Epithelial cell of proximal tubule (primary cell): Measurements from ENCODE around the gene DAGLB. TPM values are rescaled to one million over a fixed set of nuclear protein-coding genes. Genes with fewer than 3 reads are reported as not detected.

ENCODE experiments used
- DNase-seq: peaks from one replicate; pipeline ENCODE4 v3.0.0-alpha.2; 2011; ENCODE audit warnings: low read depth
- H3K4me3 ChIP-seq: 2 replicates; pipeline ENCODE4 v1.5.1; 2011; ENCODE audit warnings: low read depth, mild to moderate bottlenecking, low read length
- total RNA-seq: library from RNA; depleted of rRNA; stranded (reverse); fragments of >200 nt; gene quantifications from 2 replicates; pipeline ENCODE4 v1.2.3, GENCODE V29; 2015
- TF ChIP-seq, protein P1 (sequence below): conservative IDR thresholded peaks from 2 replicates; pipeline ENCODE4 v1.5.1; 2012; ENCODE audit warnings: low read depth, mild to moderate bottlenecking, low read length

The DAGLB gene
- total RNA-seq, 1 donor from 2014 or later = 7.3 TPM

DNA sequence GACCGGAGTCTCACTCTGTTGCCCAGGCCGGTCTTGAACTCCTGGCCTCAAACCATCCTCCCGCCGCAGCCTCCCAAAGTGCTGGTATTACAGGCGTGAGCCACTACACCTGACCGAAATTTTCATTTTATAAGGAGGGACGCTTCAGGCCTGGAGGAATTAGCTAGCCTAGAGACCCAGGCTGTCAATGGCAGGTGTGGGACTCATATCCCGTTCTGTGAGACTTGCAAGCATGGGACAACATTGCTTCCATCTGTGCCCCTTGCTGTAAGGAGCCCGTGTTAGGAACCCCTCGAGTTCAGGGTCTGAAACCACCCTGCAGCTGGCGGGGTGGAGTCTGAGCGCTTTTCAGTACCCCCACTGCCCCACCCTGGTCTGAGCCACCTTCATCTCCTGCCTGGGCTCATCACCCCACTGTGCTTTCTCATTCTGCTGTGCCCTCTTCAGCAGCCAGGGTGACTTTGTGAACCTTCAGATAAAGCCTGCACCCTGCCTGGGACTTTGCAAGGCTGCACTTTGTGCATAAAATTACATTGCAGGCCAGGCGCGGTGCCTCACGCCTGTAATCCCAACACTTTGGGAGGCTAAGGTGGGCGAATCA lies 1.3 kb upstream of the DAGLB start:
- no peak for DNase-seq
- no peak overlapping the region for H3K4me3 ChIP-seq
- TF ChIP-seq, protein P1, sequence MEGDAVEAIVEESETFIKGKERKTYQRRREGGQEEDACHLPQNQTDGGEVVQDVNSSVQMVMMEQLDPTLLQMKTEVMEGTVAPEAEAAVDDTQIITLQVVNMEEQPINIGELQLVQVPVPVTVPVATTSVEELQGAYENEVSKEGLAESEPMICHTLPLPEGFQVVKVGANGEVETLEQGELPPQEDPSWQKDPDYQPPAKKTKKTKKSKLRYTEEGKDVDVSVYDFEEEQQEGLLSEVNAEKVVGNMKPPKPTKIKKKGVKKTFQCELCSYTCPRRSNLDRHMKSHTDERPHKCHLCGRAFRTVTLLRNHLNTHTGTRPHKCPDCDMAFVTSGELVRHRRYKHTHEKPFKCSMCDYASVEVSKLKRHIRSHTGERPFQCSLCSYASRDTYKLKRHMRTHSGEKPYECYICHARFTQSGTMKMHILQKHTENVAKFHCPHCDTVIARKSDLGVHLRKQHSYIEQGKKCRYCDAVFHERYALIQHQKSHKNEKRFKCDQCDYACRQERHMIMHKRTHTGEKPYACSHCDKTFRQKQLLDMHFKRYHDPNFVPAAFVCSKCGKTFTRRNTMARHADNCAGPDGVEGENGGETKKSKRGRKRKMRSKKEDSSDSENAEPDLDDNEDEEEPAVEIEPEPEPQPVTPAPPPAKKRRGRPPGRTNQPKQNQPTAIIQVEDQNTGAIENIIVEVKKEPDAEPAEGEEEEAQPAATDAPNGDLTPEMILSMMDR = no peak

DNA sequence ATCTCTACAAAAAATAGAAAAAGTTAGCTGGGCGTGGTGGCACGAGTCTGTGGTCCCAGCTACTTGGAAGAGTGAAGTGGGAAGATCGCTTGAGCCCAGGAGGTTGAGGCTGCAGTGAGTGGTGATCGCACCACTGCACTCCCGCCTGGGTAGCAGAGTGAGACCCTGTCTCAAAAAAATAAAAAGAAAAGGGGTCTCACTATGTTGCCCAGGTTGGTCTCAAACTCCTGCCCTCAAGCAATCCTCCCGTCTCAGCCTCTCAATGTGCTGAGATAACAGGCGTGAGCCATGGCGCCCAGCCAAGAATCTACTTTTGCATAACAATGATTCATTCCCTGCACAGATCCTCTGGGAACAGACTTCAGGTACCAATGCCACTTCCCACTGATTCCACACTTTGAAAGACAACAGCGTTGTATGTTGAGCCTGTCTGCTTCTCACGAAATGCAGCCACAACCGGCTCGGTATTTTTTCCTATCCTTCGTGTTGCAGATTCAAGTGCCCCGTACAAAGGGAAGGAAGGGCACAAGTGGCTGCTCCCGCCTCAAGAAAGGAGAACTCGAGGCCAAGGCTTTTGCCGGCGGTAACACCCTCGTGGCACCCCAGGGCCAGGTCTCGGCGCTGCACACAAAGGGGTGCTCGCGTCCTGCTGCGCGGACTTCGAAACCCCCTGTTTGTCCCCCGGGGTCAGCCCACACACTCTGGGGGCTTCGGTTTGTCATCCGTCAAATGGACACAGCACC lies 745 bp downstream of the DAGLB start:
- peak overlapping the region; percentile 99 for H3K4me3 ChIP-seq
- TF ChIP-seq, protein P1 = no peak
- no peak for DNase-seq

DNA sequence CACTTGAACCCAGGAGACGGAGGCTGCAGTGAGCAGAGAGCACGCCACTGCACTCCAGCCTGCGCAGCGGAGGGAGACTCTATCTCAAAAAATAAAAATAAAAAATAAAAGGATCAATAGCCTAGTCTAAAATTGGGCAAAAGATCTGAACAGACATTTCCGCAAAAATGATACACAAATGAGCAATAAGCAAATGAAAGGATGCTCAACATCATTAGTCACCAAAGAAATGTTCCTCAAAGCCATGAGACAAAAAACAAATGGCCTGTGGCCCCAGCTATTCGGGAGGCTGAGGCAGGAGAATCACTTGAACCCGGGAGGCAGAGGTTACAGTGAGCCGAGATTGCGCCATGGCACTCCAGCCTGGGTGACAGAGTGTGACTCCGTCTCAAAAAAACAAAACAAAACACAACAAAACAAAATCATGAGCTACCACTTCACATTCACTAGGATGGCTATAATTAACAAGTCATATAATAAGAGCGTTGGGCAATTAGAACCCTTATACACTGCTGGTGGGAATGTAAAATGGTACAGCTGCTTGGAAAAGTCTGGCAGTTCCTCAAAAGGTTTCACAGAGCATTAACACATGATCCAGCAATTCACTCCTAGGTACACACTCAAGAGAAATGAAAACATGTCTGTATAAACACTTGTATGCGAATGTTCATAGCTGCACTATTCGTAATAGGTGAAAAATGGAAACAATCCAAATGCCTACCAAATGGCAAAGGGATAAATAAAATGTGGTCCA lies 3.1 kb downstream of the DAGLB start:
- TF ChIP-seq, protein P1 = no peak
- no peak overlapping the region for H3K4me3 ChIP-seq
- DNase-seq = no peak

DNA sequence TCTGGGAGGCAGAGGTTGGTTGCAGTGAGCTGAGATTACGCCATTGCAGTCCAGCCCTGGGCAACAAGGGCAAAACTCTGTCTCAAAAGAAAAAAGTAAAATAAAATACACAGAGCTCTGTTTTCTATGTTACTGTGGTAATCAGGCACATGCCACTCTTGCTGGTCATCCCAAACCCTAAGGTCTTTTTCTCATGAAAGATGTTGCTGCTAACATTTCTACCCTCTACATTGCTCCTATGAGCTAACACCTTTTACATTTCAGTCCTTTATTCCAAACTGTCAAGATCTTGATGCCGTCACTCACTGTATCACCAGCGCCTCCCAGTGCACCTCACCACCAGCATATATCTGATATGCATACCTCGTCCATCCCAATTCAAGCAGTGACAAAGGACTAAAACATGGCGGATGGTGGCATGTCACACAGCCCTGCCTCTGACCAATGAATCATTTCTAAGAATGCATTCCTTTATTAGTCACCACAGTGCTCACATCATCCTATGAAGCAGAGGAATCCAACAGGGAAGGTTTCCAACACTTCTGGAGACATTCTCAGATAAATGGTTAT lies 4.3 kb downstream of the DAGLB start:
- TF ChIP-seq, protein P1 = no peak
- DNase-seq = no peak
- no peak overlapping the region for H3K4me3 ChIP-seq

DNA sequence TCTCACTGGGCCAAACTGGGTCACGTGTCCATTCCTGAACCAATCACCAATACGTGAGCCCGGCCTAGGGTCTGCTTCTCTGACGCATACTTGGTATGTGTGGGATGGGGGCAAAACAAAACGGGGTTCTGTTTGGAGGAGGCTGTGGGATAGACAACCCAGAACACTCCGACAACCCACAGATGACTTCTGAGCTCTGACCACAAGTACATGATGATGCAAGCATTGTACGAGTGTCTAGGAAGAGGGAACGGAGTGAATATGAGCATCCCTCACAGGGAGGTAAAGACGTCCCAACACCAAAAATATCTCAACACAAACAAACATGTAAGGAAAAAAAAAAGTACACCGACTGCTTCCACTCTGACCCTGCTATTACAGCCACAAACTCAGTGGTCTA lies 5.6 kb downstream of the DAGLB start:
- H3K4me3 ChIP-seq = no peak overlapping the region
- no peak for DNase-seq
- TF ChIP-seq, protein P1 = no peak

DNA sequence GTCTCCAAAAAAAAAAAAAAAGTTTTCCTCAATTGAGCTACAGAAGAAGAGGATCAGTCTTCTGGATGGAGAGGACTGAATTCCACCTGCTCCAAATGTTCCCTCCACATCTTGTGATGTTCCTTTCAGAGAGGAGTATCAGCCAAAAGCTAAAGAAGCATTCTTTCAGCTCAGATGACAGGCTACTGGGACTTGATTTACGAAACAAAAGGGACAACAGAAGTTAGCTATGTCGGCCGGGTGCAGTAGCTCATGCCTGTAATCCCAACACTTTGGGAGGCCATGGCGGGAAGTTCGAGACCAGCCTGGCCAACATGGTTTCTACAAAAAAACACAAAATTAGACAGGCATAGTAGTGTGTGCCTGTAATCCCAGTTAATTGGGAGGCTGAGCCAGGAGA lies 7.4 kb downstream of the DAGLB start:
- DNase-seq = no peak
- TF ChIP-seq, protein P1 = no peak
- no peak overlapping the region for H3K4me3 ChIP-seq
